Caco-2 (cell line): ENCODE data around the gene HYDIN. TPM values are rescaled to one million over a fixed set of nuclear protein-coding genes. Genes with fewer than 3 reads are reported as not detected.
"Not testable (repeated sequence)": the region's sequence is repeated elsewhere in the genome, so short reads cannot be mapped to it uniquely, and the experiment has no call there.

Experiments
- BruUV-seq: library from RNA; stranded (reverse); fragments of 400-500 nt; replicated peaks from 2 replicates; lab custom pipeline; 2021; lab: Mats Ljungman, UMichigan
- CTCF ChIA-PET: fragments of 300-600 bp; sonication (Branson Sonifier 250); formaldehyde crosslinking; loops from one replicate; lab custom pipeline; 2022; ENCODE audit warnings: antibody characterized with exemption; lab: Charles Lee
- POLR2A ChIA-PET: fragments of 300-600 bp; sonication (Branson Sonifier 250); formaldehyde crosslinking; loops from one replicate; lab custom pipeline; 2022; ENCODE audit warnings: antibody characterized with exemption; lab: Charles Lee
- DNase-seq, 2 experiments: peaks; one replicate each; pipeline versions ENCODE4 v3.0.0 to v3.0.0-alpha.2; 2020 to 2022
- H3K27me3 ChIP-seq: replicated peaks from 2 replicates; pipeline ENCODE4 v1.6.0; 2011; ENCODE audit warnings: low read length; ENCODE audit not compliant: control insufficient read depth, insufficient read depth
- H3K36me3 ChIP-seq: 2 replicates; pipeline ENCODE4 v1.5.1; 2011; ENCODE audit warnings: low read length; ENCODE audit not compliant: control insufficient read depth, insufficient read depth
- H3K4me1 ChIP-seq: fragments of 250-450 bp; sonication (Bioruptor Pico); 2 replicates; pipeline ENCODE4 v1.5.1; 2020; ENCODE audit warnings: mild to moderate bottlenecking
- H3K4me3 ChIP-seq: 2 replicates; pipeline ENCODE4 v1.5.1; 2011; ENCODE audit warnings: low read depth, mild to moderate bottlenecking, control low read depth, low read length
- H3K9me3 ChIP-seq: fragments of 250-450 bp; sonication (Bioruptor Pico); 2 replicates; pipeline ENCODE4 v1.5.1; 2020; ENCODE audit warnings: mild to moderate bottlenecking, moderate library complexity
- H3K27ac Mint-ChIP-seq: one replicate; pipeline ENCODE4 v1.8.0; 2022; ENCODE audit warnings: mixed read lengths; ENCODE audit not compliant: unreplicated experiment
- H3K27me3 Mint-ChIP-seq: one replicate; pipeline ENCODE4 v1.8.0; 2022; ENCODE audit warnings: mixed read lengths; ENCODE audit not compliant: insufficient read depth, unreplicated experiment
- H3K36me3 Mint-ChIP-seq: one replicate; pipeline ENCODE4 v1.8.0; 2022; ENCODE audit warnings: mild to moderate bottlenecking, mixed read lengths; ENCODE audit not compliant: insufficient read depth, unreplicated experiment
- H3K4me1 Mint-ChIP-seq: one replicate; pipeline ENCODE4 v1.8.0; 2022; ENCODE audit warnings: low read depth, mixed read lengths; ENCODE audit not compliant: unreplicated experiment
- H3K4me3 Mint-ChIP-seq: one replicate; pipeline ENCODE4 v1.8.0; 2022; ENCODE audit warnings: mild to moderate bottlenecking, moderate library complexity, mixed read lengths; ENCODE audit not compliant: unreplicated experiment
- H3K9me3 Mint-ChIP-seq: one replicate; pipeline ENCODE4 v1.8.0; 2022; ENCODE audit warnings: mixed read lengths; ENCODE audit not compliant: unreplicated experiment
- intact Hi-C: fragments of 100-400 bp; cut with micrococcal nuclease; formaldehyde crosslinking; loops from one replicate; pipeline ENCODE4 v1.10.0; 2022; ENCODE audit not compliant: unreplicated experiment
- total RNA-seq: library from RNA; stranded (reverse); gene quantifications from 2 replicates; pipeline ENCODE4 v1.2.3, GENCODE V29; 2022

HYDIN gene
- total RNA-seq, 1 experiment from 2014 or later = 0.68 TPM

DNA sequence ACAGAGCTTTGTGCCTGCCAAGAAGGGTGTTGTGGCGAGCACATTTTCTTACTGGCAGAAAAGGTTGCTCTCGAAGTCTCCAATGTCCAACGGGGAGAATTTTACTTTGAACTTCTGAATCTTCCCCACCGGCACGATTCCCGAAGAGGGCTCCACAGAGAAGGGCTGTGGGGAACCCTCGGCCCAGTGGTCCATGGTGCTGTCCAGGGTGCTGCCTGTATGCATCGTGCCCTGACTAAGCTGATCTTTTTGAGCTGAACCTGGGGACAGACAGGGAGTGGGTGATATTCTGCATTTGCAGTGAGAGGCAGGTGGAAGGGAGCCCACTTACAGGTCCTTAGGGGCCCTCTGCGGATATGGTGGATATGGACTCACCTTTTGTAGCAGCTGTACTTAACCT, 368.5 kb downstream of the HYDIN start:
- H3K9me3 Mint-ChIP-seq, H3K9me3 ChIP-seq, POLR2A ChIA-PET, H3K27me3 ChIP-seq, H3K27ac Mint-ChIP-seq, H3K4me3 ChIP-seq, H3K4me1 ChIP-seq, intact Hi-C loops, H3K27me3 Mint-ChIP-seq, H3K36me3 ChIP-seq, BruUV-seq, CTCF ChIA-PET, H3K4me3 Mint-ChIP-seq, H3K4me1 Mint-ChIP-seq, H3K36me3 Mint-ChIP-seq: not testable (repeated sequence)
- DNase-seq = peak in 1 of 2 experiments; percentile 30

DNA sequence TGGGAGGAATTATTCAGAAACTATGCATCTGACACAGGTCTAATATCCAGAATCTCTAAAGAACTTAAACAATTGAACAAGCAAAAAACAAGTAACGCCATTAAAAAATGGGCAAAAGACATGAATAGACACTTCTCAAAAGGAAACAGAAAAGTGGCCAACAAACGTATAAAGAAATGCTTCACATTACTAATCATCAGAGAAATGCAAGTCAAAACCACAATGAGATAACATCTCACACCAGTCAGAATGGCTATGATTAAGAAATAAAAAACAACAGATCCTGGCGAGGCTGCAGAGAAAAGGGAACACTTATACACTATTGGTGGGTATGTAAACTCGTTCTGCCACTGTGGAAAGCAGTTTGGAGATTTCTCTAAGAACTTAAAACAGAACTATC, 379.2 kb downstream of the HYDIN start:
- CTCF ChIA-PET, BruUV-seq, DNase-seq, POLR2A ChIA-PET, H3K27me3 ChIP-seq, intact Hi-C loops, H3K27me3 Mint-ChIP-seq, H3K4me1 Mint-ChIP-seq, H3K9me3 Mint-ChIP-seq, H3K4me1 ChIP-seq, H3K36me3 ChIP-seq, H3K4me3 Mint-ChIP-seq, H3K36me3 Mint-ChIP-seq, H3K27ac Mint-ChIP-seq, H3K9me3 ChIP-seq, H3K4me3 ChIP-seq: not testable (repeated sequence)

DNA sequence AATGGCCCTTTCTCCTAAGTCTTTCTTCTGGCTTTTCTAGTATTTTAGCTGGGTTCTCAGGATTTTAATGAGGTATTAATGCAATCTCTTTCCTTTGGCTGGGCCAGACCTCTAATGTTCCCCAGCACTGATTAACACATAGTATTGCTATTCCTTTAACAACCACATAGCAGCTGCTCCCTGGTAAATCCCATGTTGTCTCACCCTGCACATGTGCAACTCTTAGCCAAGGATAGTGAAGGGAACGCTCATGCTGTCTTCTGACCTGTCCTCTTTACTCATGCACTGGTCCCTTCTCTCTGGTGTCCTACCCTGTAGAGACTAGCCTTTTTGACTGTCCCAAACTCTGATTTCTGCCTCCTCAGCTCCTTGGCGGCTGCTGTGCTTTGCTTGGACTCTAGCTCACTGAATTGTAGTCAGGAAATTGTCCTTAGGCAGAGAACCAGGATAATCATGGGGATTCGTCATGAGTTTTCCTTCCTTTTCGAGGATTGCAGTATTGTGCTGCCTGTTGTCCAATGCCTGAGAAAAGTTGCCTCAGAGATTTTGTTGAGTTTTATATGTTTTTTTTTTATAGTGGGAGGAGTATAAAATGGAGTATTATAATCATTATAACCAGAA, 406.9 kb downstream of the HYDIN start:
- POLR2A ChIA-PET, H3K9me3 ChIP-seq, H3K36me3 ChIP-seq, H3K27ac Mint-ChIP-seq, H3K27me3 ChIP-seq, H3K4me1 ChIP-seq, H3K36me3 Mint-ChIP-seq, DNase-seq, H3K27me3 Mint-ChIP-seq, H3K4me1 Mint-ChIP-seq, CTCF ChIA-PET, H3K9me3 Mint-ChIP-seq, intact Hi-C loops, H3K4me3 ChIP-seq, H3K4me3 Mint-ChIP-seq, BruUV-seq: not testable (repeated sequence)

DNA sequence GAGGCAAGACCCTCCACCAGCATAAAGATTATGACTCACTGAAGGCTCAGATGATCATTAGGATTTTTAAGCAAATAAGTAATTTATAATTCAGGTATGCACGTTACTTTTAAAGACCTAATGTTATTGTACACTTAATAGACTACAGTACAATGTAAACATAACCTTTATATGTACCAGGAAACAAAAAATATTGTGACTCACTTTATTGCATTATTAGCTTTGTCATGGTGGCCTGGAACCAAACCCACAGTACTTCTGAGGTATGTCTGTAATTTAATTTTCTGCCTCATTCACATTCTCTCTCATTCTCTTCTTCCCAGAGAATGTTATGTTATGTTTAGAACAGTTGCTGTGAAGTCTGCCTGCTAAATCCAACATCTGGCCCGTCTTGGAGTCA, 407.8 kb downstream of the HYDIN start:
- H3K4me1 ChIP-seq, H3K9me3 ChIP-seq, BruUV-seq, H3K36me3 Mint-ChIP-seq, H3K9me3 Mint-ChIP-seq, H3K27me3 Mint-ChIP-seq, H3K4me1 Mint-ChIP-seq, CTCF ChIA-PET, H3K27ac Mint-ChIP-seq, intact Hi-C loops, H3K27me3 ChIP-seq, DNase-seq, H3K4me3 Mint-ChIP-seq, POLR2A ChIA-PET, H3K36me3 ChIP-seq, H3K4me3 ChIP-seq: not testable (repeated sequence)

DNA sequence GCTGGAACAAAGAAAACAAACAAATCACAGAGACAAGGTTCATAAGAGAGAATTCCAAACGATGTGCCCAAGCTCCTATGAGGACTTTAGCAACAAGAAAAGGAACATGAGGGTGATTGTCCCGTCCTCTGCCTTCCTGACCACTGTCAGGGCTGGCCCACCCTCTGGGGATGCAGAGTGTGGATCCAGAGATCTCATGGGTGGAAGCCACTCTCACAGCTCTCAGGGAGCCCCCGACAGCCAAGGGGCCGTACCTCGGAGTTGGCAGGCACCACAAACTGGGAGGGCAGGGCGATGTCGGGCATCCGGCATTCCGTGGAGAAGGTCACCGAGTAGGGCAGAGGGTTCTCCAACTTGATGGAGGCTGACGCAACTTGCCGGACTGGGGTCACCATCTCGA, 412.4 kb downstream of the HYDIN start:
- not testable (repeated sequence) for BruUV-seq

More for the DNA sequence above, 412.4 kb downstream of the HYDIN start:
- H3K4me1 Mint-ChIP-seq, H3K36me3 ChIP-seq, H3K4me1 ChIP-seq, H3K9me3 Mint-ChIP-seq, H3K27me3 Mint-ChIP-seq, H3K36me3 Mint-ChIP-seq, DNase-seq, H3K4me3 ChIP-seq, H3K27ac Mint-ChIP-seq, H3K9me3 ChIP-seq, POLR2A ChIA-PET, H3K27me3 ChIP-seq, CTCF ChIA-PET, intact Hi-C loops, H3K4me3 Mint-ChIP-seq: not testable (repeated sequence)
